HG03103 (cell line): Measurements from ENCODE around the gene TLR9.

Source experiments
- ATAC-seq: cut with Tn5 transposase; IDR thresholded peaks from one replicate; pipeline ENCODE4 v1.9.1; 2021; ENCODE audit warnings: low read depth; ENCODE audit not compliant: unreplicated experiment

The TLR9 gene

DNA sequence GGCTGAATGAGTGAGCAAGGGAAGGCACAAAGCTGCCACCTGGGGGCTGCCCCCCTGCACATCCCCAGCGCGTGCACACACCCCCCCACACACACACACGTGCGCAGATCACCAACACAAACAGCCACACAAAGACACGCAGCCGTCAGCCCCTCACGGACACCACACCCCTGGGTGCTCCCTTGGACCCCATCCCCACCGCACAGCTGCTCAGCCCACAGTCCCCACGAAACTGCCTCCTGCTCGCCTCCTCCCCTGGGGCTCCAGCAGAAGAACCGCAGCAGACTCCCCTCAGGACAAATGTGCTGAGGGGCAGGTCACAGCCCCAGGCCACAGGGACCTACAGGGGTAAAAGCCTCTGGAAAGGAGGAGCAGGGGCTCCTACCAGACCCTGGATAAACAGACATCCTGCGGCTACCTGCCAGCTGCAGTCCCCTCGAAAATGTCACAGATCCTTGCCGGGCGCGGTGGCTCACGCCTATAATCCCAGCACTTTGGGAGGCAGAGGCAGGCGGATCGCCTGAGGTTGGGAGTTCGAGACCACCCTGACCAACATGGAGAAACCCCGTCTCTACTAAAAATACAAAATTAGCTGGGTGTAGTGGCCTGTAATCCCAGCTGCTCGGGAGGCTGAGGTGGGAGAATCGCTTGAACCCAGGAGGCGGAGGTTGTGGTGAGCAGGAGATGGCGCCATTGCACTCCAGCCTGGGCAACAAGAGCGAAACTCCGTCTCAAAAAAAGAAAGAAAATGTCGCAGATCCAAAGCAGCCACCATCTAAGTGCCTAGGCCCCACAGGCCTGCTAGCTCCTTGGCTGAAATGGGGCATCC, 7.0 kb upstream of the TLR9 start:
- no peak for ATAC-seq

DNA sequence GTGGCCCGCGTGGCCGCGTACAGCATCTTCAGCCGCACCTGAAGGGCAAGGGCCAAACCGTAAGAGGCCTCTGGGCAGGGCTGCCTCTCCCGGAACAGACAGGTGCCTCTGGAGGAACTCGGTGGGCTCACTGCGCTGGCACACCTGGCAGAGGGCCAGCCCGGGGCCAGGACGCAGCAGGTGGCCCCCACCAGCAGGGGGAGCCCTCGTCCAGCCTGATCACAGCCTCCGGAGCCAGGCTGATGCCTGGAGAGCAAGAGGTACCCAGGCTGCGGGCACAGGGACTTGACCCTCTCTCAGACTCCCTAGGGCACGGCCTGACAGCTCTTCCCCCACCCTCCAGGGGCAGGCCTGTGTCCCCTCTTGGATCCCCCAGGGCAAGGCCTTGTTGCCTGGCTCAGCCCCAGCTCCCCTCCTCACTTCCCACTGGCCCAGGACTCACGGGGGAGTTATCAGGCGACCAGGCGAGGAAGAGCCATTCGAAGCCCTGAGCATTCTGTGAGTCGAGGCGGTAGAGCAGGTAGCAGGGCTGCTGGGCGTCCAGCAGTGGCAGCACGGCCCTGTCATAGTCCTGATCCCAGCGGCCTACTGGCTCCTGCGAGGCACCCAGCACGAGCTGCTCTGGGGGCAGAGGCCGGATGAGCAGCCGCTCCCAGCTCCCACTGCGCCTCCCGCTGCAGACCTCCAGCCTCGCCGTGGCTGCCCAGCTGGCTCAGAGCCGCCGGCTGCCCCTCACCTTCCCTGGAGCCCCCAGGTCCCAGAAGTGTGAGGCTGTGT, 6.2 kb upstream of the TLR9 start:
- no peak for ATAC-seq

DNA sequence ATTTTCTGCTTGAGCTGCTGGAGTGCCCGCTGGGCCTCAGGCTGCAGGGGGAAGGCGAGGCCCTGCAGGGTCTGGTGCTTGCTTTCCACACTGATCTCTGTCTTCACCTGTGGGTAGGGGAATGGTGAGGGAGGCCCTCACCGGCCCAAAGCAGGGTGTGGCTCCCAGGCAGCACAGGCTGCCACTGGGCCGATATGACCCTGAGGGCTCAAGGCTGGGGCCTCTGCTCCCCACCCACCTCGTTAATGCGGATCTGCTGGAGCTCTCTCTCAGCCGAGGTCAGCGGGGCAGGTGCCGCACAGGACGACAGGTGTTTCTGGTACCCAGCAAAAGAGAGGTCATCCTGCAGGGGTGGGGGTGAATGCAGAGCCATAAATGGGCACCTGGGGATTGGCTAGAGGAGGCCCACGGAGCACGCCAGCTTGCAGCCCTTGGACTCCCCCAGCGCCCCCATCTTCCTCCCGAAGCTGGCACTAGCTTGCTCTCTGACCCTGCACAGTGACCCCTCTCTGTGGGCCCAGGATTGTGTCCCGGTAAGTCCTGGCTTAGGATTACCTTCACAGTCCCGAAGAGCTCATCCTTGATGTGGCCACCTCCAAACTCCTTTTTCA, 5.5 kb upstream of the TLR9 start:
- ATAC-seq, result no peak

DNA sequence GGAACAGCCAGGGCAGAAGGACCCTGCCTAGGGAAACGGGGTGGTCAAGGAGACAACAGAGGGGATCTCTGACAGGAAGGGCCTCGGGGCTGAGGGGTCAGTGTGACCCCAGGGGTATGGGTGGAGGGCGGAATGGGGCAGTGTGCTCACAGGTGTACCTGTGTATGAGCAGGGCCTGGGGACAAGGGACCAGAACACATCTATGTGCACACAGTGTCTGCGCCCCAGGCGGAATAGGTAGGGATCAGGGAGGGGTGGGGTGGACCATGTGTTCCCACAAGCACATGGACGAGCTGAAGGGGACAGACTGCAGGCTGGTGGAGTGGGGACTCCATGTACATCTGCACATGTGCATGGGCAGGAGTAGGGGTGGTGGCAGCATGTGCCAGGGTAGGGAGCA, 5.0 kb upstream of the TLR9 start:
- no peak for ATAC-seq

DNA sequence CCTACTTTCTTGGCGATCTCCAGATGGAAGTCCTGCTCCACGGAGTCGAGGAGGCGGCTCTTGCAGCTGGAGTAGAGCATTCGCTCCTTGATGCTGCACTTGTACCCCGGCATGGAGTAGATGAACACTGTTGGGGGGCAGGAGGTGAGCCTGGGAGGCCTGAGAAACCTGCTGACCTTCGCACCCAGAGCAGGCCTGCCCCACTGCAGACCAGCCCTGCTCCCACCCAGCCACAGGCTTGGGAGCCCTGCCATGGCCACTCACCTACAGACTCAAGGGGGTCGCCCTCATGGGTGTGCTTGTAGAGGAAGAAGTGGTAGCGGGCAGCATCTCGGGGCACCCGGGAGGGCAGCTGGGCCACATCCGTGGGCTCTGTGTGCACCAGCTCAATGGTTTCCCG, 4.2 kb upstream of the TLR9 start:
- no peak for ATAC-seq

DNA sequence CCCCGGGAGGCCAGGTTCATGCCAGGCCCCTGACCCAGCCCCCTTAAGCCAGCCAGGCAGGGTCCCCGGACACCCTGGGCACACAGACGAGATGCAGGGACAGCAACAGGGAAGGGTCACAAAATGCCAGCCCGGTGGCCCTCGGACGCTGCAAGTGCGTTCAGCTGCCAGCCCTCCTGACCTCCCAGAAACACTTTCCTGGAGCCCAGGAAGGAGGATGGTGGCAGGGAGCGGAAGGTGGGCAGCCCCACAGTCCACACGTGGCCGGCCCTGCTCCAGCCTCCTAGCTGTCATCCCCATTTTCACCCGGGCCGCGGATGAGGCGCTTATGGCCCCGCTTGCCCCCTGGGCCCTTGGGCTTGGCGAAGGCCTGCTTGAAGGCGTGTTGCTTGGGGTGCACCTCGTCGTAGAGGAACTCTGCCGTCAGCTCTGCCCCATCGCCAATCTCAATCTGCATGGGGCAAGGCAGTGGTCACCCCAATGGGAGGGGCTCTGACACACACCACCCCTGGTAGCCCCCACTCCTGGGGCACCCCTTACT, 3.4 kb upstream of the TLR9 start:
- ATAC-seq, result no peak

DNA sequence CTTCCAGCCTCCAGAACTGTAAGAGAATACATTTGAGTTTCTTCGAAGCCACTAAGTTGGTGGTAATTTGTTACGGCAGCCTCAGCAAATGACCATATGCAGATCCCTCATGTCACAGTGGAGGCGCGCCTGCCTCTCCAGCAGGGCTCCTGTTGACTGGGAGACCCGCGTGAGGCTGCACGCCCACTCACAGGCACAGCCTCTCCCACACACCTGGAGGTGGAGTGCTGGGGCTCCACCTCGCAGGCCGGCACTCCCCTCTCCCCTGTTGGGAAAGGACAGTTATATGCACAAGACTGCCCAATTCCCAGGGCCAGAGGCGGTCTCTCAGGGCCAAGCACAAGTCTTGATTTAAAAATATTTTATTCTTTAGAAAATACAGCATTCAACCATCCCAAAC, 2.8 kb upstream of the TLR9 start:
- no peak for ATAC-seq

DNA sequence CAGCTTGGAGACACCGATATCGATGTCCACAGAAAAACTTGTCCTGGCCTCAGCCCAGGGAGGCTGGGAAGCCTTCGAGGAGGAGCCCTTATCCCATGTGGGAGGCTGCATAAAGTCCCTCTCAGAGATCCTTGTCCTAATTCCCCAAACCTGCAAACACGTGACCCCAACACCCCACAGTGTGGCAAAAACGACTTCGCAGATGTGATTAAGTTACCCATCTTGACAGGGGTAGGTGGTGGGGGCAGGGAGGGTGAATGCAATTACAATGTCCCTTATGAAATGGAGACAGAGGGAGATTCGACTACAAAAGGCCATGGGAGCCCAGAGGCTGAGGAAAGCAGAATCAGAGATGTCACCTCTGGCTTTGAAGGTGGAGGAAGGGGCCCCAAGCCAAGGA, 2.3 kb upstream of the TLR9 start:
- ATAC-seq, result no peak

DNA sequence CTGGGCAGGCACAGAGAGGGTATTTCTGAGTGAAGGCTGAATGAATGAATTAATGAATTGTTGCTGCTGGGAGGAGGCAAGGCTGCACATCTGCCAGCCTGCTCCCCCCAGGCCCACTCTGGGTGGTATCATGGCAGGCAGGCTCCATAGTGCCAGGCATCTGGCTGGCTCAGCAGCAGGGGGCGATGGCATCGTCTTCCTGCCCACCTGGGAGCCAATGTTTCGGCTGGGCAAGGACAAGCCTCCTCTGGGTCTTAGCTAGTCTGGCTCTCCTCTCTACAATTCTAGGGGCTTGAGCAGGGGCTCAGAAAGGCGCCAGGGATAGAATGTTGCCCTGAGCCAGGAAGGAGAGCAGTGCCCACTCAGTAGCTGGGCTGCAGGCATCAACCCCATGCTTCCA, 1.7 kb upstream of the TLR9 start:
- ATAC-seq, result no peak

DNA sequence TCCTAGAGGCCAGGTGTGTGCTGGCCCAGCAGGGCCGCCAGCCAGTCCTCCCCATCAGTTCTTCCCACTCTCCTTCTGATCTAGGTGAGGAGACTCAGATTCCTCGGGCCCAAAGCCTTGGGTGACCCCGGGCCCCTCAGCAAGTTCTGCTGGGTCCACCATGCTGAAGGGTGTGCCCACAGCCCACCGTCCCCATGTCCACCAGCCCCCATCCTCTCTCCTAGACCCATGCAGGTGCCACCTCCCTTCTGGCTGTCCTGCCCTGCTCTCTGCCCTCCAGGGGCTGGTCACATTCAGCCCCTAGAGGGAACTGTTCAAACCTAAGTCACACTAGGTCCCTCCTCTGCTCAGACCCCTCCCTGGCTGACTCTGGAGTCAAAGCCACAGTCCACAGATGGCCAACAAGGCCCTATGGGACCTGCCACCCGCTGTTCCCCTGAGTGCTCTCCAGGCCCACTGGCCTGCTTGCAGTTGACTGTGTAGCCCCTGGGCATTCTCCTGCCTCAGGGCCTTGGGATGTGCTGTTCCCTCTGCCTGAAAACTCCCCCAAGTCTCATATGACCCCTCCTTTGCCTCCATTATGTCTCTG, 878 bp upstream of the TLR9 start:
- no peak for ATAC-seq

DNA sequence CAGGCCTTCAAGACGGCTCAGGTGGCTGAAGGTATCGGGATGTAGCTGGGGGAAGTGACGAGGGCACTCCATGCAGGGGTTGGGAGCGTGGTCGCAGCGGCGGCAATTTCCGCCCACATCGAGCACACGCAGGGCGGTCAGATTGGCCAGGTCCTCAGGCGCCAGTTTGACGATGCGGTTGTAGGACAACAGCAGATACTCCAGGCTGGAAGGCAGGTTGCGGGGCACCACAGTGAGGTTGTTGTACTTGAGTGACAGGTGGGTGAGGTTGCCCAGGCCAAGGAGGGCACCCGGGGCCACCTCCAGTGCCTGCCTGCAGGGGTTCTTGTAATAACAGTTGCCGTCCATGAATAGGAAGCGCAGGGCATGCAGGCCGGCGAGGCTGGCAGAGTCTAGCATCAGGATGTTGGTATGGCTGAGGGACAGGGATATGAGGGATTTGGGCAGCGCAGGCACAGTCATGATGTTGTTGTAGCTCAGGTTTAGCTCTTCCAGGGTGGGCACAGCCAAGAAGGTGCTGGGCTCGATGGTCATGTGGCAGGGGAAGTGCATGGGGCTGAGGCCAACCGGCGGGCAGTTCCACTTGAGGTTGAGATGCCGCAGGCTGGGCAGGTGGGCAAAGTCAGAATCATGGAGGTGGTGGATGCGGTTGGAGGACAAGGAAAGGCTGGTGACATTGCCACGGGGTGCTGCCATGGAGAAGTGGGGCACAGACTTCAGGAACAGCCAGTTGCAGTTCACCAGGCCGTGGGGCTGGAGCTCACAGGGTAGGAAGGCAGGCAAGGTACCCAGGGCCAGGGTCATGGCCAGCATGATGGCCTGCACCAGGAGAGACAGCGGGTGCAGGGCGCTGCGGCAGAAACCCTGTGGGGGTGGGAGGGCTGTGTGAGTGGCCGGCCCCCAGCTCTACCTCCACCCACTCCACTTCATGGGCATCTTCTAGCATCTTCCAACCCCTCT, 1.7 kb downstream of the TLR9 start:
- no peak for ATAC-seq

DNA sequence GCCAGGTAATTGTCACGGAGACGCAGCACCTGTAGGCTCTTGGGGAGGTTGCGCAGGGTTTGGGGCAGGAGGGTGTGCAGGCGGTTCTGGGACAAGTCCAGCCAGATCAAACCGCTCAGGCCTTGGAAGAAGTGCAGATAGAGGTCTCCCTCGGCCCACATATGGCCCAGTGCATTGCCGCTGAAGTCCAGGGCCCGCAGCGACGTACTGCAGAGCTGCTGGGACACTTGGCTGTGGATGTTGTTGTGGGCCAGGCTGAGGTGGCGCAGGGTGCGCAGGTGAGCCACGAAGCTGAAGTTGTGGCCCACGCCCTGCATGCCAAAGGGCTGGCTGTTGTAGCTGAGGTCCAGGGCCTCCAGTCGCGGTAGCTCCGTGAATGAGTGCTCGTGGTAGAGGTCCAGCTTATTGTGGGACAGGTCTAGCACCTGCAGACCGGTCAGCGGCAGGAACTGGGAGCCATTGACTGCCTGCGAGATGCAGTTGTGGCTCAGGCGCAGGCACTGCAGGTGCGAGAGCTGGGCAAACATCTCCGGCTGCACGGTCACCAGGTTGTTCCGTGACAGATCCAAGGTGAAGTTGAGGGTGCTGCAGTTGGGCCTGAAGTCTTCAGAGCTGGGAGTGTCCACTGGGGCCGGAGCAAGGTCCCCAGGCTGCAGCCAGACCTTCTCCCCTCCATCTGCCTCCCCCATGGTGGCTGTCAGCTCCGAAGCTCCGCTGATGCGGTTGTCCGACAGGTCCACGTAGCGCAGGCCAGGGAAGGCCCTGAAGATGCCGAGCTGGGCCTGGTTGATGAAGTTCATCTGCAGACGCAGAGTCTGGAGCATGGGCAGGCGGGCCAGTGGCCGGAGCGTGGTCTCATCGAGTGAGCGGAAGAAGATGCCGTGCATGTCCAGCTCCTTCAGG, 2.9 kb downstream of the TLR9 start:
- no peak for ATAC-seq

DNA sequence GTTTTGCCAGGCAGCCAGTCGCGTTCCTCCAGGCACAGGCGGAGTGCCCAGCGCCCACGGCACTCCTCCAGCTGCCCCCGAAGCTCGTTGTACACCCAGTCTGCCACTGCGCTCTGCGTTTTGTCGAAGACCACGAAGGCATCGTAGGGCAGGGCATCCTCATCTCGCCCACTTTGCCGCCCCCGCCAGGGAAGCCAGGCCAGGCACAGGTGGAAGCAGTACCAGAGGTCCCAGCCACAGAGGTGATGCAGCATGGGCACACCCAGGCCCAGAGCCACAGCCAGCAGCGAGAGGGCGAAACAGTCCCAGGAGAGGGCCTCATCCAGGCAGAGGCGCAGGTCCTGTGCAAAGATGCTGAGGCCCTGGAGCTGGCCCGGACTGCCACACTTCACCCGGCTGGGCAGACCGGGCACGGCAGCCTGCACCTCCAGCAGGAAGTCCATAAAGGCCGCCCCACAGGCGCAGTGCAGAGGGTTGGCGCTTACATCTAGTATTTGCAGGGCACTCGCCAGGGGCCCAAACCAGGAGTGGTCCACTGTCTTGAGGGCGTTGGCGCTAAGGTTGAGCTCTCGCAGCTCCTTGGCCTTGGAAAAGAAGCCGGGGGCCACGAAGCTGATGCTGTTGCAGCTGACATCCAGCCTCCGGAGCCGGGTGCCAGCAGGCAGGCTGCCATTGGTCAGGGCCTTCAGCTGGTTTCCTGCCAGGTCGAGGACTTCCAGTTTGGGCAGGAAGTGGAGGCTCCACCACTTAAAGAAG, 3.7 kb downstream of the TLR9 start:
- no peak for ATAC-seq

DNA sequence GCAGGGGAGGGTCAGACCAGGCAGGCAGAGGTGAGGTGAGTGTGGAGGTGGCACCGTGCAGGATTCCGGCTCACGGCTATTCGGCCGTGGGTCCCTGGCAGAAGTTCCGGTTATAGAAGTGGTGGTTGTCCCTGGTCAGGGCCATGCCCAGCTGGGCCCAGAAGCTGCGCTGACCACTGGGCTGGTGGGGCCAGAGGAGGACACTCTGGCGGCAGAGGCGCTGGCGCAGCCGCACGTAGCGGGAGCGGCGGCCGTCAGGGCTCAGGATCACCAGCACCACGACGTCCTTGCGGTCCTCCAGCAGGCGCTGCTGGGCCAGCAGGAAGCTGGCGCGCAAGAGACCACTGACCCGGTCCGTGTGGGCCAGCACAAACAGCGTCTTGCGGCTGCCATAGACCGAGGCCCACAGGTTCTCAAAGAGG, 4.3 kb downstream of the TLR9 start:
- ATAC-seq, result no peak

DNA sequence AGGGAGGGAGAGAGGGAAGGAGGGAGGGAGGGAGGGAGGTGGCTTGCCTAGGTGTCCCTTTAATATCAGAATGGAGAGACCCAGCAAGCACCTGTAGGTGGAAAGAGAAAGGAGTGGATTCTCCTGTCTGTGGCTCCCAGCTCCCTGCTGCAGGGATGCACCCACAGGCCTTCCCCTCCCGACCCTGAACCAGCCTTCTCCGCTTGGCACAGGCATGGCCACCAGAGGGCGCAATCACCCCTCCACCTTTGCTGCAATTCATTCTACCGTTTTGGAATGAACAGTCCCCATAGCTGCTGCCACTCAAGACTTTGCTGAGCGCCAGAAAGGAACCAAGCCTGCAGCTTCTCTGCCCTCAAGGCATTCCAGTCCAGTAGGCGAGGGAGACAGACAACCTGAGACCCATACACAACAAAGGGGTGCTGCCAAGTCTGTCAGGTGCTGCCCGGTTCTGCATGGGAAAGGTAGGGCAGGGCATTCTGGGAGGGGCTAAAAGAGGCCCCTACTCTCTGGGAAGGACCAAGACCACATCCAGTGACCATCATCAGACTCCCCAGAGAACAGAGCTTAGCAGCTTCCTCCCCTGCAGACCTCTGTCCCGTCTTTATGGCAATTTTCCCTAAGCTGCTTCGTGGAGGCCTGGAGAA, 4.9 kb downstream of the TLR9 start:
- ATAC-seq, result no peak

DNA sequence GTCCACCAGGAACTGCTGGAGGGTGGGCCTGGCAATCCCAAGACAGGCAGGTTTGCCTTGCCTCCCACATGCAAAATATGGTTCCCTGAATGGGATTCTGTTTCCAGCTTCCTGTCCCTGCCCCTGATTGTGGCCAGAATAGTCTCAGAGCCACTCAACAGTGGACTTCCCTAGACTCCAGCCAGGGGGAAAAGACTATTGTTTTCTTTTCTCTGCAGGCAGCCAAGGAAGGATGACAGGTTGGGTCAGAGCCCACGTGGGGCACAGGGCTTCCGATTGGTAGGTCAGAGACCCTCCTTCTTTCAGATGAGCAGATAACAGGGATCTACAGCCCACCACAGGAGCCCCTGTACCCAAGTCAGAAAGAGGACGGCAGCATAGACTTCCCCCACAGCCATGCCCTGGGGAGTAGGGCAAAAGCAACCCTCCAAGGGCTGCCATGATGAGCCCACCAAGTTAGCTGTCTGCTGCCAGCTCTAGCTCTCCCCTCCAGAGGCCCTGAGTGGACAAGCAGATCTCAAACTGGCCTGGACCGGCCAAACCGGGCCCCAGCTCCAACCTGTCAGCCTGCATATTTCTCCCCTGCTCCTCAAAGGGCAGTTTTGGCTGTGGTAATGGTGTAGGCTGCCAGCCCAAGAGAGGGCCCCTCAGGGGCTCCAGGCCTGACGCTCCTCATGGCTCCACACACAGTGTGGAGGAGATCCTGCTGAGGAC, 6.4 kb downstream of the TLR9 start:
- no peak for ATAC-seq

DNA sequence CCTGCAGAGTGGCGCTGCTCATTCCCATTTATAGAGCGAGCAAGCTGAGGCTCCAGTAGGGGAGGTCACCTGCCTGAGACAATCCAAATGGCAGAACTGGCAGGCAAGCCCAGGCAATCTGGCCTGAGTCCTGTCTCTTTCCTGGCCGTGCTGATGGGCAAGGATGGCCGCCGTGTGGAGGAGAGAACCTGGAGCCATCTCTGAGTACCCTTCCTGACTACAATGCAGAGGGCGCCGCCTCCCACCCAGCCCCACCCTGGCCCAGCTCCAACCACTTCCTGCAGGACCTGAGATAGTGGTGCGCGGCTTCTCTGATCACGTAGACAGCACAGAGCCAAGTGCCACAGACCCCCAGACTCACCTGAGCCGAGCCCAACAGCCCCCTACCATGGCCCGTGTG, 7.0 kb downstream of the TLR9 start:
- ATAC-seq, result no peak
